AG04450 (cell line): ENCODE measurements around the gene DPY30. TPM values are rescaled to one million over a fixed set of nuclear protein-coding genes. Genes with fewer than 3 reads are reported as not detected.

Experiments
- CTCF ChIA-PET: fragments of 300-600, 350-600 bp; formaldehyde crosslinking; extraction: SDS; loops from one replicate; lab custom pipeline; 2022; ENCODE audit warnings: antibody characterized with exemption, inconsistent platforms; lab: Charles Lee
- POLR2A ChIA-PET: fragments of 350-600 bp; formaldehyde crosslinking; extraction: SDS; loops from one replicate; lab custom pipeline; 2021; ENCODE audit warnings: antibody characterized with exemption, inconsistent platforms; lab: Yijun Ruan, JAX
- DNase-seq: peaks from one replicate; pipeline ENCODE4 v3.0.0-alpha.2; 2011; ENCODE audit warnings: low read depth, low spot score
- H3K27ac ChIP-seq: one replicate; pipeline ENCODE4 v1.5.1; 2012; ENCODE audit warnings: low read depth, low read length, control low read depth
- H3K27me3 ChIP-seq: one replicate; pipeline ENCODE4 v1.6.0; 2012; ENCODE audit warnings: low read length; ENCODE audit not compliant: control insufficient read depth, insufficient read depth
- H3K4me3 ChIP-seq: 2 replicates; pipeline ENCODE4 v1.5.1; 2011; ENCODE audit warnings: mild to moderate bottlenecking, low read depth, low read length, control low read depth
- H3K9me3 ChIP-seq: 2 replicates; pipeline ENCODE4 v1.5.1; 2012; ENCODE audit warnings: low read length; ENCODE audit not compliant: control insufficient read depth, insufficient read depth
- polyA plus RNA-seq: library from polyadenylated mRNA; depleted of rRNA; stranded (reverse); fragments of >200 nt; gene quantifications from 2 replicates; pipeline ENCODE4 v1.2.3, GENCODE V29; 2011
- TF ChIP-seq, protein P1 (sequence below): IDR thresholded peaks from 2 replicates; pipeline ENCODE4 v1.5.1; 2011; ENCODE audit warnings: low read depth, low read length, control low read depth, inconsistent platforms

The DPY30 gene
- polyA plus RNA-seq, 1 experiment: 104 TPM

DNA sequence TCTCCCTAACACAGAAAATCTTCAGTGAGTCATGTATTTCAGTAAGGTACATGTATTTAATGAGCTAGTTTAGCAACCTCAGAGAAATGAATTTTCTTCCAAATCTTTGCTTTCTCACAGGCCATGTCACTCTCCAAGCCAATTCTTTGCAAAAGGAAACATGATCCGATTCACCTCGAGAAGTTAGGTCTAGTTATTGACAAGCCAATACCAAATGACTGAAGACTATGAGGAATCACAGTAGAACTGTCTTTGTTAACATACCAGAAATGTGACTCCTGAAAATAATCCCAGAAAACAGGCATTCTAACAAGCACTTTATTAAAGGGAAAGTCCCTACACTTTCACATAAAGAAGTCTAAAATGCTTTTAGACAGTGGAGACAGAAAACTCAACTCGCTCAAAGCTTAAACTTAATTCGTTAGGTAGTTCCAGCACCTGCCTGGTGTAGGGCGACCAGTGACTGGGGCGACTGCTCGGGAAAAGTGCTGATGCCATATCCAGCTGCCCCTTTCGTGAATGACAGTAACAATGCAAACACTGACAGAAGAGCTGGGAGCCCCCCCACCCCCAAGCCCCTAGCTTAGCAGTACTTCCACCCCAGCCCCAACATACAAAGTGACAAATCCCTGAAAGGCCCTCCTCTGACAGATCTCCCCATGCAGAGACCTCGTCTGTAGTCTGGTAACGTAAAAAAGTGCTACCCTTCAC lies 30.6 kb downstream of the DPY30 start:
- H3K4me3 ChIP-seq: peak overlapping the region; percentile 84
- ChIA-PET POLR2A (interaction anchor here (0.5 to 1.3 kb wide), 3 partner anchors 19 to 55 kb away, joined by 3 to 6 read pairs (median 3); partner anchors contain the start of genes DPY30 and SPAST), CTCF (no interaction called here)
- no peaks in the 10 kb centered on the region for H3K9me3 ChIP-seq
- DNase-seq: no peak
- TF ChIP-seq, protein P1, sequence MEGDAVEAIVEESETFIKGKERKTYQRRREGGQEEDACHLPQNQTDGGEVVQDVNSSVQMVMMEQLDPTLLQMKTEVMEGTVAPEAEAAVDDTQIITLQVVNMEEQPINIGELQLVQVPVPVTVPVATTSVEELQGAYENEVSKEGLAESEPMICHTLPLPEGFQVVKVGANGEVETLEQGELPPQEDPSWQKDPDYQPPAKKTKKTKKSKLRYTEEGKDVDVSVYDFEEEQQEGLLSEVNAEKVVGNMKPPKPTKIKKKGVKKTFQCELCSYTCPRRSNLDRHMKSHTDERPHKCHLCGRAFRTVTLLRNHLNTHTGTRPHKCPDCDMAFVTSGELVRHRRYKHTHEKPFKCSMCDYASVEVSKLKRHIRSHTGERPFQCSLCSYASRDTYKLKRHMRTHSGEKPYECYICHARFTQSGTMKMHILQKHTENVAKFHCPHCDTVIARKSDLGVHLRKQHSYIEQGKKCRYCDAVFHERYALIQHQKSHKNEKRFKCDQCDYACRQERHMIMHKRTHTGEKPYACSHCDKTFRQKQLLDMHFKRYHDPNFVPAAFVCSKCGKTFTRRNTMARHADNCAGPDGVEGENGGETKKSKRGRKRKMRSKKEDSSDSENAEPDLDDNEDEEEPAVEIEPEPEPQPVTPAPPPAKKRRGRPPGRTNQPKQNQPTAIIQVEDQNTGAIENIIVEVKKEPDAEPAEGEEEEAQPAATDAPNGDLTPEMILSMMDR: no peak
- H3K27me3 ChIP-seq: no peaks in the 10 kb centered on the region
- peak overlapping the region; percentile 39 for H3K27ac ChIP-seq

GRCh38 chr2:32007121-32007391 lies 32.5 kb downstream of the DPY30 start:
- H3K27me3 ChIP-seq: no peaks in the 10 kb centered on the region
- H3K27ac ChIP-seq: no peak overlapping the region
- ChIA-PET CTCF (no interaction called here), POLR2A (no interaction called here)
- H3K9me3 ChIP-seq: no peaks in the 10 kb centered on the region
- DNase-seq: no peak
- H3K4me3 ChIP-seq: no peak overlapping the region
- TF ChIP-seq, protein P1: no peak

DNA sequence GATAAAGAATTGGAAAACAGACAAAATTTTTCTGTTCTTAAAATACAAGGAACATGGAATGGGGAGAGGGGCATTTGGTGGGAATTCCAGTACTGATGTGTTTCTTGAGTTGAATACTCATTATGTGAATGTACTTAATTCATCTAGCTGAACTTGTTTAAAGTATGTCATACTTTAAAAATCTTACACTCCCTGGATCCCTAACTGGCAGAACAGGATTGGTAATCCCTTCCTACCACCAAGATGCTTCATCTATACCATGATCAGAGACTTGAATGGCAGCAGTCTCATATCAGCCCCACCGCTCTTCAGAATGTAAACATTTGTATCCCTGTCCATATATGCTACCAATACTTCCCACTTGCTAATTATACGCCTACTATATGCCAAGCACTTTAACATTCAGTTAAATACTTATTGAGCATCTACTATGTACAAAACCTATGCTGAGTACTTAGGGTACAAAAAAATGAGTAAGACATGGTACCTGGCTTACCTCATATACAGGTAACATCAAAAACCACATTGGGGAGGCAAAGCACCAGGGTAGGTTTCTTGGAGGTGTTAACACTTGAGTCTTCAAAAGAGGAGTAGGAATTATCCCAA lies 34.1 kb downstream of the DPY30 start:
- H3K27ac ChIP-seq: no peak overlapping the region
- H3K9me3 ChIP-seq: no peaks in the 10 kb centered on the region
- no peaks in the 10 kb centered on the region for H3K27me3 ChIP-seq
- TF ChIP-seq, protein P1: no peak
- no peak overlapping the region for H3K4me3 ChIP-seq
- ChIA-PET CTCF (interaction anchor here (0.6 kb wide), 1 partner anchor 310 kb away, joined by 3 read pairs; no protein-coding TSS in a partner anchor), POLR2A (no interaction called here)
- no peak for DNase-seq

GRCh38 chr2:32003791-32004190 lies 35.8 kb downstream of the DPY30 start:
- Histone ChIP-seq H3K4me3 (no peak overlapping the region), H3K9me3 (no peaks in the 10 kb centered on the region), H3K27me3 (no peaks in the 10 kb centered on the region), H3K27ac (no peak overlapping the region)
- TF ChIP-seq, protein P1: no peak
- CTCF ChIA-PET: interaction anchor here (0.7 kb wide), 1 partner anchor 325 kb away, joined by 3 read pairs; no protein-coding TSS in a partner anchor
- DNase-seq: no peak
- POLR2A ChIA-PET: interaction anchor here (0.6 kb wide), 1 partner anchor 73 kb away, joined by 5 read pairs; no protein-coding TSS in a partner anchor

DNA sequence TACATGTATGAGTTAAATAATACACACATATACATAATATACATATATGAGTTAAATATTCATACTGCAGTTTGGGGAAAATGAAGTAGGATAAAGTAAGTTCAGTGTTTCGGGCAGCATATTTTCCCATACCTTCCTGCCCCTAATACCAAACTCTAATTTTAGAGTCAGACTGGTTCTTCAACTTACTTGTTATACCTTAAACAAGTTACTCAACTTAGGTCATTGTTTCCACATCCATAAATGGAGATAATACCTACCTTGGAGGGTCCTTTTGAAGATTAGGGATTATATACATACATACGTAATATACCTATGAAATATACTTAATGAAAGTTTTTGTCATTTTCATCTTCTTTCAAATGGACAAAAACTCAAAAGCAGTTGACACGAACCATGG lies 37.2 kb downstream of the DPY30 start:
- DNase-seq: no peak
- H3K27ac ChIP-seq: no peak overlapping the region
- ChIA-PET CTCF (no interaction called here), POLR2A (no interaction called here)
- no peaks in the 10 kb centered on the region for H3K9me3 ChIP-seq
- no peaks in the 10 kb centered on the region for H3K27me3 ChIP-seq
- no peak overlapping the region for H3K4me3 ChIP-seq
- TF ChIP-seq, protein P1: no peak
